GM18508 (cell line): ENCODE data around the gene ASB4.
"Not testable (repeated sequence)": the region's sequence is repeated elsewhere in the genome, so short reads cannot be mapped to it uniquely, and the experiment has no call there.

Experiments
- ATAC-seq: cut with Tn5 transposase; IDR thresholded peaks from one replicate; pipeline ENCODE4 v1.9.1; 2021; ENCODE audit warnings: moderate number of reproducible peaks; ENCODE audit not compliant: insufficient read depth, unreplicated experiment

Gene ASB4, protein sequence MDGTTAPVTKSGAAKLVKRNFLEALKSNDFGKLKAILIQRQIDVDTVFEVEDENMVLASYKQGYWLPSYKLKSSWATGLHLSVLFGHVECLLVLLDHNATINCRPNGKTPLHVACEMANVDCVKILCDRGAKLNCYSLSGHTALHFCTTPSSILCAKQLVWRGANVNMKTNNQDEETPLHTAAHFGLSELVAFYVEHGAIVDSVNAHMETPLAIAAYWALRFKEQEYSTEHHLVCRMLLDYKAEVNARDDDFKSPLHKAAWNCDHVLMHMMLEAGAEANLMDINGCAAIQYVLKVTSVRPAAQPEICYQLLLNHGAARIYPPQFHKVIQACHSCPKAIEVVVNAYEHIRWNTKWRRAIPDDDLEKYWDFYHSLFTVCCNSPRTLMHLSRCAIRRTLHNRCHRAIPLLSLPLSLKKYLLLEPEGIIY

GRCh38 chr7:95485391-95486123 lies at the start of gene ASB4:
TSS of gene ASB4 (plus strand) at chr7:95485943. CDS start at chr7:95485972, 29 bp downstream.
- no peak for ATAC-seq

DNA sequence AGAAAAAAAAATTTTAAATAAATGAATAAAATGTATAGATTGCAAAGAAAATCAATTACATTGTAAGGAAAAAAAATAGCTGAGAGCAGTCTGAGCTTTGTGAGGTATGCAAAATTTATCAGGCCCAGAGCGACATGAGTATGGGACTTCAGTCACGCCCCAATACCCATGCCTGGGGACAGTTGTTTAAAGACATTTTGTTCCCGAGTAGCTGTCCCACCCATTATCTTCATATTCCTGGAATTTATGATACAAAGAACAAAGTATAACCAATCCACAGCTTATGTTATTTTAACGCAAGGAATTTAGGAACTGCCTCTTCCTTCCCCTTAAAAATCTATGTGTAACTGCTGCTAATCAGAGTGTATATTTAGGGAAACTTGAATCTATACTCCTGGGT lies 49.3 kb upstream of the ASB4 start:
- no peak for ATAC-seq

DNA sequence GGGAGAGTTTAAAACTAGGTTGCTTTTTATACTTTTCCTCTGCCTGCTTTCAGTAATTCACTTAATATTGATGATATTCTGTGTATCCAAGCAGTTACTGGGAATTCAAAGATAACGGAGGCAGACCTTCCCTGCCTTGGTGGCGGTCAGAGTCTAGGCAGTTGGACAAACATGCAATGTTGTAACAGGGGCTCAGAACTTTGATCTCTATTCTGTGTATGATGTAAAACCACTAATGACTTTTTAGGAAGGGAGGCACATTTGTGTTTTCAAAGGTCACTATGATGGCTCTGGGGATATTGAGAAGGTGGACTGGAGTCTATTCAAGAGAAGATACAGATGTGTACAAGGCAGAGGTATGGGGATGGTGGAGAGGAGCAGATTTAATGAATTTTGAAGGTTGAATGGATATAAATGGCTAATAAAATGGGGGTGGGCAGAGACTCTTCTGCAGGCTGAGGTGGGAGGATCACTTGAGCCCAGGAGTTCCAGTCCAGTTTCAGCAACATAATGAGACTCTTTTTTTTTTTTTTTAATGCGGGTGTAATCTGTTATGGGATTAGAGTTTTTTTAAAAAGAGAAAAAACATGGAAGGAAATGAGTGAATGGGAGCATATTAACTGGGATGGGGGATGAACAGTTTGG lies 45.2 kb upstream of the ASB4 start:
- no peak for ATAC-seq

GRCh38 chr7:95441042-95441823 lies 44.5 kb upstream of the ASB4 start:
- no peak for ATAC-seq

- ATAC-seq = no peak
These were observed 40.9 kb upstream of the ASB4 start for GRCh38 chr7:95444796-95445195.

DNA sequence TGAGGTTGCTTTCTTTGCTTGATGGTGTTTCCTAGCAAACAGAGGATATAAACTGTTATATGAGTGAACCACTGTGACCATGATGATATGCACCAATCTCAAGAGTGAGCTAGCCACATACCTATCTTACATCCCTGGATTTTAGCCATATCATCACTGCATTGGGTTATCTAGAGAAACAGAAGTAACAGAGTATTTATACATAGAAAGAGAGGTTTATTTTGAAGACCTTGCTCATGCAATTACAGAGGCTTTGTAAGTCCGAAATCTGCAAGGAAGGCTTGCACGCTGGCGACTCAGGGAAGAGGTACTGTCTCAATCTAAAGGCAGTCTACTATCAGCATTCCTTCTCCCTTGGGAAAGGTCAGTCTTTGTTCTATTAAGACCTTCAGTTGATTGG lies 39.1 kb upstream of the ASB4 start:
- ATAC-seq = no peak

- no peak for ATAC-seq
These were observed 31.2 kb upstream of the ASB4 start for GRCh38 chr7:95454438-95455045.

- no peak for ATAC-seq
These were observed 27.8 kb upstream of the ASB4 start for GRCh38 chr7:95457947-95458346.

GRCh38 chr7:95460653-95461052 lies 25.1 kb upstream of the ASB4 start:
- ATAC-seq = not testable (repeated sequence)

- ATAC-seq = no peak
These were observed 17.7 kb upstream of the ASB4 start for GRCh38 chr7:95467912-95468607.

- no peak for ATAC-seq
These were observed 16.6 kb upstream of the ASB4 start for GRCh38 chr7:95469187-95469586.

DNA sequence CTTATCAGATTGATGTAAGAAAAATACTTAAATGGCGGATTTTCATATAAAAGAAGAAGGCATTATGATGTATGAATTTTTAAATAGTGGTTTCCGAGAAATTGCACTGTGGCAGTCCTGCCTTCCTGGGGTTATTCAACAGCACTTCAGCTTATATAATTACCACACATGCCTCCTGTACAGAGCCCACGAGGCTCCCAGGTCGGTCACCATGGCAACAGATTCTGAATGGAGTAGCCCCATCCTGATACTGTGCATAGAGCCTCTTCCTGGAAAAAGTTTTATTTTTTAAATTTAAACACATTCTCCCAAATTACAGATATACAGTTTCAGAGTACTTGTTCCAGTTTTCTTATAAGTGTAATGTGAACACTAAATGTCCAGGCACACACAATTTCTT lies 15.9 kb upstream of the ASB4 start:
- no peak for ATAC-seq

DNA sequence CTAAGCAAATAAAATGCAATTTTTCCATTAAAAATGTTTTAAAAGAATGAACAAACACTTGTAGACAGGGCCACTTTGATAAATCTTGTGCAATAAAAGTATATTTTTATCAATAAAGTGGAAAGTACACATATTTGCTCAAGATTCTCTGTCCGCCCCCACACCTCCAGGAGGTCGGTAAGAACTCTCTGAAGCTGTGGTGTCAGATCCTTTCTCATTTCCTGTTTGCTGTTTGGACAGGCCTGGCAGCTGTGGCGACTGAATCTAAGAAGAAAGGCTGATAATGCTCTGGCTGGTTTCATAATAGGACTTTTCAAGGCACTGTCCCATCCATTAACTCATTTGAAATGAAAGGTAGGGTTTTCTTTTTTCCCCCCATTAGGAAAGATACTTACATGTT lies 15.3 kb upstream of the ASB4 start:
- peak; percentile 97 for ATAC-seq

DNA sequence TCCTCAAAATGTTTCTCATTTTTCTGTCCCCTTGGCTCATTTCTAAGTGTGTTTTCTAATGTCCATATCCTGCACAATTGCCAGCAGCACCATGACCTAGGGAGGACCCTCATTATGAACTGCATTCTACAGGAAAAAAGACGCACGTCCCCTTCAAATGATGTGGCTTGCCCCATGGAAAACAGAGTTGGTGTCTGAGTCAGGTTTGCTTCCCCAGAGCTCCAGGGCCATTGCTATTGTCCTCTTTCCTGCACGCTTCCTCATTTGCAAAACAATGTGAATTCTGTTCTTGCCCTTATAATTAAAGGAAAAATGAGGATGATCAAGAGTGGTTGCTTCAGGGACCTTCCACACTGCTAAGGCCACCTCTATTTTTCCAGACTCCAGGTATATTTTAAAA lies 14.7 kb upstream of the ASB4 start:
- ATAC-seq = no peak

- ATAC-seq = no peak
These were observed 13.1 kb upstream of the ASB4 start for GRCh38 chr7:95472581-95473161.

GRCh38 chr7:95473276-95473985 lies 12.3 kb upstream of the ASB4 start:
- no peak for ATAC-seq

DNA sequence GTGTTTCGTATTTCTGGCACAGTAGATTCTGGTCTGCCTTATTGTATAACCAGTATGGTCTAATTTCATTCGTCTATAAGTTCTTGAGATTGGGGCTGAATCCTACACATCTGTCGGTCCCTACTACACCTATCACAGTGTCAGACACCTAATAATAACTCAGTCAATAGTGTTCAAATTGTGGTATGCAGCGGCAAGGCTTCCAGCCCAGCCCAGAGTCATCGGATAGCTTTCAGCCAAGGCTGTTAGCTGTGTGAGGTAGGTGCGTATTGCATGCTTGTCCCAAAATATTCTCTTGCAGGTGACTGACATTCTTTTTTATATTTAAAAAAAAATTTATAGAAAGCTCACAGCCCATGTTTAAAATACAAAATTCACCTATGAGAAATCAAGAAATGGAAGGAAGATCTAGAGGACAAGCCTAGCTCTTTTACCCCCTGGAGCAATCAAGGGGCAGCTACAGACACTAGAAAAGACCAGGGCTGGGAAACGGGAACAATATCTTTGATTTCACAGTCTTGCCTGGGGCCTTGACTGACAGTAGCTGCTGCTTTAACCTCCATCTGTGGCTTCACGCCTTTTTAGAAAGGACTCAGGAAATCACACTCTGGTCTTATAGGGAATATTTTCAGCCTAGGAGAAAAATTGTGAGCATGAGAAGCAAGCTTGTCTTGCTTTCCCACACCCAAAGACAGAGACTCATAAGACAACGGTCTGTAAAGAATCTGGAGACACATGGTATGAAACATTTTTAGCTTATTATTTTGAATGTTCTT lies 9.5 kb upstream of the ASB4 start:
- no peak for ATAC-seq
